ENCODE results near the gene TSHZ2.

The TSHZ2 gene

DNA sequence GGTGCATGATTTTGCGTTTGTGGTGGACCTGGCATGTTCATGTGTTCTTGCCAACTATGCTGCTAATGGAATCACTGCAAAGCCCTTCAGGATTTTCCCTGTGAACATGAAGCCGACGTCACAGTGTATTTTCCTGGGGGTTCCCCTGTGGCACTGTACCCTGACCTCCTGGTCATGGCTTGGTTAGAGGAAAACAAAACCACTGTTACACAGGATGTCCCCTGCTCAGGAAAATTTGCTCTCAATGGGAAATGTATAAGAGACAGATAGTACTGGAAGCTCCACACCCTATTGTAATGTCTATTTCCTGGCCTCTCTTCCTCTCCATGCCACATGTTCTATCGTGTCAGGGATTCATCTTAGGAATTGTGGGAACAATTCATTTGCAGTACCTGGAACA, 19.7 kb downstream of the TSHZ2 start:
- peak; percentile 70 for DNase-seq
- Histone ChIP-seq H3K27me3 (ENCODE audit: control insufficient read depth in 1 of 2, insufficient read depth in 1 of 2, low read length in 2 of 2) (no peaks in the 10 kb centered on the region), H3K36me3 (ENCODE audit: control insufficient read depth in 1 of 2, insufficient read depth in 2 of 2, low read depth in 1 of 2, low read length in 2 of 2) (peaks cover 0 to 8% of the 10 kb centered on the region in 2 experiments), H3K23ac (ENCODE audit: low read length in 2 of 2) (no peak overlapping the region), H3K4me2 (ENCODE audit: low read length, poor library complexity, severe bottlenecking) (no peak overlapping the region), H2AK5ac (ENCODE audit: low read length, severe bottlenecking) (no peak overlapping the region), H4K8ac (ENCODE audit: low read length) (peak overlapping the region; percentile 41), H2BK12ac (ENCODE audit: low read length in 2 of 2) (peak overlapping the region in 1 of 2 experiments; percentile 23), H3K9me3 (ENCODE audit: control insufficient read depth, low read length) (no peaks in the 10 kb centered on the region), H2AFZ (ENCODE audit: low read depth, low read length) (no peak overlapping the region), H2BK5ac (ENCODE audit: low read depth, low read length, poor library complexity, severe bottlenecking) (no peak overlapping the region), H2BK120ac (ENCODE audit: low read depth, low read length) (no peak overlapping the region), H3K9ac (ENCODE audit: low read length) (no peak overlapping the region), H3K4me1 (ENCODE audit: control insufficient read depth, insufficient read depth, low read depth, low read length) (no peaks in the 10 kb centered on the region), H4K91ac (ENCODE audit: low read length) (no peak overlapping the region), H3K14ac (ENCODE audit: low read length in 2 of 2) (no peak overlapping the region), H3K79me1 (replicated peaks; ENCODE audit: low read length, poor library complexity, severe bottlenecking) (no peaks in the 10 kb centered on the region), H3K4ac (ENCODE audit: low read depth in 1 of 2, low read length in 2 of 2) (peak overlapping the region in 1 of 2 experiments; percentile 37), H2BK15ac (ENCODE audit: low read depth, poor library complexity, severe bottlenecking) (peak overlapping the region; percentile 94), H3K18ac (ENCODE audit: low read depth in 1 of 2, low read length in 2 of 2) (peak overlapping the region; percentile 66 to 89), H3K4me3 (ENCODE audit: insufficient read depth in 1 of 2, low read depth in 1 of 2, low read length in 2 of 2) (no peak overlapping the region), H3K27ac (ENCODE audit: low read length, poor library complexity, severe bottlenecking) (no peak overlapping the region)
- 69% methylated on average over 4 of the region's 4 CpGs for WGBS

DNA sequence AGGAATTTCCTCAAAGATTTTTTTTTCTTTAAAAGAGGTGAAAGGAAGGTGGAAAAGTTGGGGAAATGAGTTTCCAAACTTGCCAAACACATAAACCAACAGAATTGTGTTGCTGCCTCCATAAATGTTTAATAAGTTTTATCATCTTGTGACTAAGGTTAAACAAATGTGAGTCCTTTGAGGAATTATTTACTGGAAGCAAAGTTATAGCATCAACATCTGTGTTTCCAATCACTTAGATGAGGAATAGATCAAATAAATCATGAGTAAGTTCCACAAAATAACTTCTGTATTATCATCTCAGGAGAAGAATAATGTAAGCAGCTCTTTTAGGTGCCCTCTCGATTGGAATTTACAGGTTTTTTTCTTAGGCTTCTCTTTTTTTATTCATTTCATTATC, 20.5 kb downstream of the TSHZ2 start:
- no peak overlapping the region for H3K4me2 ChIP-seq (ENCODE audit: low read length, poor library complexity, severe bottlenecking)
- no peak overlapping the region for H2BK120ac ChIP-seq (ENCODE audit: low read depth, low read length)
- H3K18ac ChIP-seq (ENCODE audit: low read depth in 1 of 2, low read length in 2 of 2), result no peak overlapping the region
- no peak overlapping the region for H3K14ac ChIP-seq (ENCODE audit: low read length in 2 of 2)
- no CpG with 5 or more reads among the region's 1 CpG for WGBS
- H3K4me3 ChIP-seq (ENCODE audit: insufficient read depth in 1 of 2, low read depth in 1 of 2, low read length in 2 of 2), result no peak overlapping the region
- peak; percentile 30 for DNase-seq
- no peak overlapping the region for H3K27ac ChIP-seq (ENCODE audit: low read length, poor library complexity, severe bottlenecking)
- no peak overlapping the region for H4K8ac ChIP-seq (ENCODE audit: low read length)
- H3K4me1 ChIP-seq (ENCODE audit: control insufficient read depth, insufficient read depth, low read depth, low read length), result no peaks in the 10 kb centered on the region
- H3K4ac ChIP-seq (ENCODE audit: low read depth in 1 of 2, low read length in 2 of 2), result no peak overlapping the region
- no peak overlapping the region for H2BK5ac ChIP-seq (ENCODE audit: low read depth, low read length, poor library complexity, severe bottlenecking)
- H2BK12ac ChIP-seq (ENCODE audit: low read length in 2 of 2), result no peak overlapping the region
- H2BK15ac ChIP-seq (ENCODE audit: low read depth, poor library complexity, severe bottlenecking), result no peak overlapping the region
- no peak overlapping the region for H4K91ac ChIP-seq (ENCODE audit: low read length)
- no peak overlapping the region for H3K23ac ChIP-seq (ENCODE audit: low read length in 2 of 2)
- H3K36me3 ChIP-seq (ENCODE audit: control insufficient read depth in 1 of 2, insufficient read depth in 2 of 2, low read depth in 1 of 2, low read length in 2 of 2), result peaks cover 0 to 8% of the 10 kb centered on the region in 2 experiments
- H3K27me3 ChIP-seq (ENCODE audit: control insufficient read depth in 1 of 2, insufficient read depth in 1 of 2, low read length in 2 of 2), result no peaks in the 10 kb centered on the region
- peak overlapping the region; percentile 68 for H3K9ac ChIP-seq (ENCODE audit: low read length)
- no peak overlapping the region for H2AK5ac ChIP-seq (ENCODE audit: low read length, severe bottlenecking)
- H3K79me1 ChIP-seq (replicated peaks; ENCODE audit: low read length, poor library complexity, severe bottlenecking), result no peaks in the 10 kb centered on the region
- H2AFZ ChIP-seq (ENCODE audit: low read depth, low read length), result no peak overlapping the region
- no peaks in the 10 kb centered on the region for H3K9me3 ChIP-seq (ENCODE audit: control insufficient read depth, low read length)

DNA sequence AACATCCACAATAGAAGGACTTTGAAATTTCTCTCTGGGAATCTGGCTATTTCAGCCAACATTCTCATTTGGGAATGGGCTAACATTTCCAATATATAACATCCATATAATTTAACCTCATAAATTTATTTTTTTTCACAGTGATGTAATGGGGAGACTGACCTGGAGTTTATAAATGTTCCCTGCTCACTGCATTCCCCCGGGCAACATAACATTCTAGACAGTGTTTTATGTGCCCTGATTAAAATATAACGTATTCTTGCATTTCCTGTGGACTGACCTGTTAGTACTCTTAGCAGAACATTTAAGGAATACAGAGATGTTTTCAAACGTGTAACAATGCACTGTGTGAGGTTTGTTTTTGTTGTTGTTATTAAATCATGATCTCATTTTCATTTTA, 20.9 kb downstream of the TSHZ2 start:
- Histone ChIP-seq H4K91ac (ENCODE audit: low read length) (no peak overlapping the region), H2BK15ac (ENCODE audit: low read depth, poor library complexity, severe bottlenecking) (no peak overlapping the region), H2BK5ac (ENCODE audit: low read depth, low read length, poor library complexity, severe bottlenecking) (no peak overlapping the region), H3K27ac (ENCODE audit: low read length, poor library complexity, severe bottlenecking) (no peak overlapping the region), H3K36me3 (ENCODE audit: control insufficient read depth in 1 of 2, insufficient read depth in 2 of 2, low read depth in 1 of 2, low read length in 2 of 2) (peaks cover 0 to 8% of the 10 kb centered on the region in 2 experiments), H3K18ac (ENCODE audit: low read depth in 1 of 2, low read length in 2 of 2) (no peak overlapping the region), H4K8ac (ENCODE audit: low read length) (no peak overlapping the region), H2BK120ac (ENCODE audit: low read depth, low read length) (no peak overlapping the region), H3K4me1 (ENCODE audit: control insufficient read depth, insufficient read depth, low read depth, low read length) (no peaks in the 10 kb centered on the region), H3K4ac (ENCODE audit: low read depth in 1 of 2, low read length in 2 of 2) (no peak overlapping the region), H2AK5ac (ENCODE audit: low read length, severe bottlenecking) (no peak overlapping the region), H3K14ac (ENCODE audit: low read length in 2 of 2) (no peak overlapping the region), H3K27me3 (ENCODE audit: control insufficient read depth in 1 of 2, insufficient read depth in 1 of 2, low read length in 2 of 2) (no peaks in the 10 kb centered on the region), H2AFZ (ENCODE audit: low read depth, low read length) (no peak overlapping the region), H3K9me3 (ENCODE audit: control insufficient read depth, low read length) (no peaks in the 10 kb centered on the region), H3K4me2 (ENCODE audit: low read length, poor library complexity, severe bottlenecking) (no peak overlapping the region), H3K23ac (ENCODE audit: low read length in 2 of 2) (no peak overlapping the region), H3K4me3 (ENCODE audit: insufficient read depth in 1 of 2, low read depth in 1 of 2, low read length in 2 of 2) (peak overlapping the region in 1 of 2 experiments; percentile 7), H2BK12ac (ENCODE audit: low read length in 2 of 2) (no peak overlapping the region), H3K9ac (ENCODE audit: low read length) (peak overlapping the region; percentile 68), H3K79me1 (replicated peaks; ENCODE audit: low read length, poor library complexity, severe bottlenecking) (no peaks in the 10 kb centered on the region)
- 0% methylated on average over 1 of the region's 3 CpGs for WGBS
- peak; percentile 13 for DNase-seq

DNA sequence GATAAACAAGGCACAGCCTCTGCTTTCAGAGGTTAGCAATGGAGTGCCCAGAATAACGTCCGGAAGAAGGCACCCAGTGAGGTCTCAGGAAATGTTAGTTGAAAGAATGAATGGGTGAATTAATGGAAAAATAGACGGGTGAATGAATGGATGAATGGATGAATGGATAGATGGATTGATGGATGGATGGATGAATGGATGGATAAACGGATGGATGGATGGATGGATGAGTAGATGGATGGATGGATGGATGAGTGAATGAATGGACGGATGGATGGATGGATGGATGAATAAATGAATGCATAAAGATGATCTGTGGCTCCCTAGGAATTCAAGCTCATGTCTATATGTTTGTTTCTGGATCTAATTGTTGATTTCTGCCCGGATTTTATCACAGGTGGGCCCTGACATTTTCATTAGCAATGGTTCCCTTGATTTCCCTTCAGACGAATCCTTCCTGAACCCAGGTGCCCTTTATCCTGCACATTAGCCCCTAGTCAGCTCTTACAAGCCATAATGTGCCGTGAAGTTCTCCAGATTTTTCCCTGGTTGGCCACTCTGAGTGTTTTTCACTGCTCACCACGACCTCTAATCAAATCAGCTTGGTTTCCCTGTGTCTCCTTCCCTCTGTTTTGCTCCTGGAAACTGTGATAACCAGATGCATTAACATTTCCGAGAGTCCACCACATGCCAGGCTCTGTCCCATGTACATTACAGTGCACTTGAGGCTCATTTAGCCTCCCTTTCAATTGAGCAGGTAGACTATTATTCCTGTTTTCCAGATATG, 22.2 kb downstream of the TSHZ2 start:
- Histone ChIP-seq H3K14ac (ENCODE audit: low read length in 2 of 2) (no peak overlapping the region), H3K27me3 (ENCODE audit: control insufficient read depth in 1 of 2, insufficient read depth in 1 of 2, low read length in 2 of 2) (no peaks in the 10 kb centered on the region), H4K91ac (ENCODE audit: low read length) (no peak overlapping the region), H2BK15ac (ENCODE audit: low read depth, poor library complexity, severe bottlenecking) (no peak overlapping the region), H3K9ac (ENCODE audit: low read length) (no peak overlapping the region), H3K36me3 (ENCODE audit: control insufficient read depth in 1 of 2, insufficient read depth in 2 of 2, low read depth in 1 of 2, low read length in 2 of 2) (peaks cover 0 to 16% of the 10 kb centered on the region in 2 experiments), H3K18ac (ENCODE audit: low read depth in 1 of 2, low read length in 2 of 2) (no peak overlapping the region), H3K4me1 (ENCODE audit: control insufficient read depth, insufficient read depth, low read depth, low read length) (no peaks in the 10 kb centered on the region), H2AK5ac (ENCODE audit: low read length, severe bottlenecking) (no peak overlapping the region), H3K4me2 (ENCODE audit: low read length, poor library complexity, severe bottlenecking) (no peak overlapping the region), H2AFZ (ENCODE audit: low read depth, low read length) (no peak overlapping the region), H2BK5ac (ENCODE audit: low read depth, low read length, poor library complexity, severe bottlenecking) (no peak overlapping the region), H3K9me3 (ENCODE audit: control insufficient read depth, low read length) (no peaks in the 10 kb centered on the region), H2BK120ac (ENCODE audit: low read depth, low read length) (no peak overlapping the region), H3K23ac (ENCODE audit: low read length in 2 of 2) (no peak overlapping the region), H4K8ac (ENCODE audit: low read length) (no peak overlapping the region), H3K4ac (ENCODE audit: low read depth in 1 of 2, low read length in 2 of 2) (peak overlapping the region in 1 of 2 experiments; percentile 17), H3K79me1 (replicated peaks; ENCODE audit: low read length, poor library complexity, severe bottlenecking) (no peaks in the 10 kb centered on the region), H3K27ac (ENCODE audit: low read length, poor library complexity, severe bottlenecking) (no peak overlapping the region), H2BK12ac (ENCODE audit: low read length in 2 of 2) (peak overlapping the region in 1 of 2 experiments; percentile 54), H3K4me3 (ENCODE audit: insufficient read depth in 1 of 2, low read depth in 1 of 2, low read length in 2 of 2) (no peak overlapping the region)
- DNase-seq, result no peak
- 93% methylated on average over 10 of the region's 10 CpGs for WGBS

All from mesenchymal stem cell (in vitro differentiated cells and primary cell).